CD4-positive, alpha-beta T cell treated with Interleukin-15 for 4 hours (primary cell): Measurements from ENCODE around the gene TRIM71.
"Not testable (repeated sequence)": the region's sequence is repeated elsewhere in the genome, so short reads cannot be mapped to it uniquely, and the experiment has no call there.

Source experiments
- DNase-seq: peaks from one replicate; pipeline ENCODE4 v3.0.0-alpha.2; 2020; ENCODE audit warnings: low spot score

Gene TRIM71

GRCh38 chr3:32934150-32934742 is 116.4 kb downstream of the TRIM71 start:
- DNase-seq, result no peak

GRCh38 chr3:32937331-32937730 is 119.5 kb downstream of the TRIM71 start:
- no peak for DNase-seq

- DNase-seq, result not testable (repeated sequence)
Measured at GRCh38 chr3:32939531-32940284, 121.9 kb downstream of the TRIM71 start.

- DNase-seq, result no peak
Measured at GRCh38 chr3:32940726-32941125, 122.9 kb downstream of the TRIM71 start.

- DNase-seq, result no peak
Measured at GRCh38 chr3:32945136-32945535, 127.3 kb downstream of the TRIM71 start.

GRCh38 chr3:32945598-32945997 is 127.8 kb downstream of the TRIM71 start:
- DNase-seq, result not testable (repeated sequence)

GRCh38 chr3:32946973-32947788 is 129.4 kb downstream of the TRIM71 start:
- no peak for DNase-seq
